ENCODE measurements around the gene PLA2G4C.

Gene PLA2G4C

DNA sequence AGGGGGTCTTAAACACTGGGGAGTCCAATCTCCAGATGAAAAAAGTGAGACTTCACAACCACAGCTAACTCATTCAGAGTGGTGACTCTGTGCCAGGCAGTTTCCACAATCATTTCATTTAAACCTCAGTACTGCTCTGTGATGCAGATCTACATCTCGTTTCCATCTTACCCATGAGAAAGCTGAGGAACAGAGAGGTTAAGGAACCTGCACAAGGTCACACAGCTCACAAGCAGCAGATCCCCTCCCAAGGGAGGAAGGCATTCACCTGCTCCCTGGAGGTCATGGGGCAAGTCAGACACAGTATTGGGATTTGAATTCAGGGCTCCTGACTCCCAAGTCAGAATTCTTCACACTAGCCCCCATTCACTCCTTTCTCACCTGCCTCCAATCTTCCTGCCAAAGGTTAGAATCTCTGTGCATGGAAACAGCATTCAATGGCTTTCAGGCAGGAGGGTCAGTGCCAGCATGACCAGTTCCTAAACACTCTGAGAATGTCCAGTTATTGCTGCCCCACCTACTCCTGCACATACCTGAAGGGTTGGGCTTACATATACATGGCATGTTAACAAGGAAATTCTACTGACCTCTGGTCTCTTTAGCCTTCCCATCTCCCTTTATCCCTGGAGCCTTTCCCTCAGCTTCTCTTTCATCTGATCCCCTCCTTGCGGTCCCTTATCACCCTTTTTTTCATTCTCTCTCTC lies 68.6 kb downstream of the PLA2G4C start:
- Histone ChIP-seq H3K4me3 (ENCODE audit: low read length) (no peak overlapping the region), H3K27me3 (ENCODE audit: control insufficient read depth, insufficient read depth, low read length) (no peaks in the 10 kb centered on the region), H3K36me3 (ENCODE audit: control insufficient read depth, insufficient read depth, low read length) (no peaks in the 10 kb centered on the region)

GRCh38 chr19:48036765-48037164 lies 73.9 kb downstream of the PLA2G4C start:
- no peaks in the 10 kb centered on the region for H3K27me3 ChIP-seq (ENCODE audit: control insufficient read depth, insufficient read depth, low read length)
- H3K9me3 ChIP-seq (ENCODE audit: control insufficient read depth, low read length) = no peaks in the 10 kb centered on the region
- H3K4me1 ChIP-seq (ENCODE audit: control insufficient read depth, insufficient read depth, low read length) = no peaks in the 10 kb centered on the region
- H3K9ac ChIP-seq (ENCODE audit: low read length) = no peak overlapping the region
- H3K36me3 ChIP-seq (ENCODE audit: control insufficient read depth, insufficient read depth, low read length) = no peaks in the 10 kb centered on the region
- H3K4me3 ChIP-seq (ENCODE audit: low read length) = no peak overlapping the region

More for the DNA sequence above, 68.6 kb downstream of the PLA2G4C start:
- H3K4me1 ChIP-seq (ENCODE audit: control insufficient read depth, insufficient read depth, low read length) = no peaks in the 10 kb centered on the region
- no peak overlapping the region for H3K9ac ChIP-seq (ENCODE audit: low read length)
- H3K9me3 ChIP-seq (ENCODE audit: control insufficient read depth, low read length) = no peaks in the 10 kb centered on the region

DNA sequence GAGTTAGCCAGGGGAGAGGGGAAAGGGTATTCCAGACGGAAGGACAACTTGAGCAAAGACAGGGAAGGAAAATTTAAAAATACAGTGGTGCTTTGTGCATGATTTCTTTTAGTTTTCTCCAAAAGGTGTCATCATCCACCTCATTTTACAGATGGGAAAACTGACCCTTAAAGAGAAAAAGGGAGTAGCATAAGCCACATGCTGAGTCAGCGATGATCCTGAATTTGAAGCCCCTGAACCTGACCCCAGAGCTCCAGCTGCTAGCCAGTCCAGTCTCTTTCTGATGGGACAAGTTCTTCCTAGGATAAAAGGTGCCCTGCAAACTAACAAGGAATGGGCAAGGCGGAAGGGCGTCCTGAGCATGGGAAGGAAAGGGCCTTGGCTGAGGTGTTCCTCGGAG lies 77.0 kb downstream of the PLA2G4C start:
- no peaks in the 10 kb centered on the region for H3K36me3 ChIP-seq (ENCODE audit: control insufficient read depth, insufficient read depth, low read length)
- H3K27me3 ChIP-seq (ENCODE audit: control insufficient read depth, insufficient read depth, low read length) = no peaks in the 10 kb centered on the region
- H3K9me3 ChIP-seq (ENCODE audit: control insufficient read depth, low read length) = no peaks in the 10 kb centered on the region
- H3K4me1 ChIP-seq (ENCODE audit: control insufficient read depth, insufficient read depth, low read length) = no peaks in the 10 kb centered on the region
- H3K4me3 ChIP-seq (ENCODE audit: low read length) = no peak overlapping the region
- H3K9ac ChIP-seq (ENCODE audit: low read length) = no peak overlapping the region

DNA sequence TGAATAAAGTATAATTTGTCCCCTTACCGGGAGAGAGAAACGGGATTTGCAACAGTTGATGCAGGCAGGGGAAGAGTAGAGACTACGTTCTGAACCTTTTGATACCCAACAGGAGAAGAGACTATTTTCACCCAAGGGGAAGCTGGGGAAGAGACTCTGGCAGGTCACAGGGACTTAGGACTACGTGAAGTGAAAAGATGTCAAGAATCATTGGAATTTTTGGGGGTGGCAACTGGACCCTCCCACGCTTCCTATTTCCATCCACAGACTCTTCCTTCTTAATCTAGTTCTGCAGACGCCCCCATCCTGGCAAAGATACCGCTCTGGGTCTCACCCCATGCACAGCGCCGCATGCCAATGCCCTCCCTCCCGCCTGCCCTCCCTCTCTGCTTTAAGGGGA lies 80.5 kb downstream of the PLA2G4C start:
- H3K27me3 ChIP-seq (ENCODE audit: control insufficient read depth, insufficient read depth, low read length) = no peaks in the 10 kb centered on the region
- no peaks in the 10 kb centered on the region for H3K36me3 ChIP-seq (ENCODE audit: control insufficient read depth, insufficient read depth, low read length)
- no peak overlapping the region for H3K4me3 ChIP-seq (ENCODE audit: low read length)
- H3K9me3 ChIP-seq (ENCODE audit: control insufficient read depth, low read length) = no peaks in the 10 kb centered on the region
- H3K4me1 ChIP-seq (ENCODE audit: control insufficient read depth, insufficient read depth, low read length) = no peaks in the 10 kb centered on the region
- H3K9ac ChIP-seq (ENCODE audit: low read length) = no peak overlapping the region

DNA sequence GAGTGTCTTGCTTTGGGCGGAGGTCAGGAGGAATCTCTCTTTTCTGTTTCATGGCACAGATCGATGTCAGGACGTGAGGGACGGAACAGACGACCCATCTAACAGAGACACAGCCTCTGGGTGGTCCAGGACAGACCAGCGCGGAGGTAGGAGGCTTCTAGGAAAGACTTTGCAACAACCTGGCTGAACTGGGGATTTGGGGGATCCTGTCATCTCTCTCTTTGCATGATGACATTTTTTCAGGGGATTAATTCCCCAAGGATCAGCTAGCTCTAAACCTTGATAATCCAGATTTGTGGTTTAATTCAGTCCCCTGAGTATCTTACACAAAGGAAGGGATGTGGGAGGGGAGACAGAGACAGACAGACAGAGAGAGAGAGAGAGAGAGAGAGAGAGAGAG lies 81.2 kb downstream of the PLA2G4C start:
- H3K36me3 ChIP-seq (ENCODE audit: control insufficient read depth, insufficient read depth, low read length) = no peaks in the 10 kb centered on the region
- no peaks in the 10 kb centered on the region for H3K9me3 ChIP-seq (ENCODE audit: control insufficient read depth, low read length)
- no peak overlapping the region for H3K9ac ChIP-seq (ENCODE audit: low read length)
- H3K4me3 ChIP-seq (ENCODE audit: low read length) = no peak overlapping the region
- H3K4me1 ChIP-seq (ENCODE audit: control insufficient read depth, insufficient read depth, low read length) = no peaks in the 10 kb centered on the region
- no peaks in the 10 kb centered on the region for H3K27me3 ChIP-seq (ENCODE audit: control insufficient read depth, insufficient read depth, low read length)

DNA sequence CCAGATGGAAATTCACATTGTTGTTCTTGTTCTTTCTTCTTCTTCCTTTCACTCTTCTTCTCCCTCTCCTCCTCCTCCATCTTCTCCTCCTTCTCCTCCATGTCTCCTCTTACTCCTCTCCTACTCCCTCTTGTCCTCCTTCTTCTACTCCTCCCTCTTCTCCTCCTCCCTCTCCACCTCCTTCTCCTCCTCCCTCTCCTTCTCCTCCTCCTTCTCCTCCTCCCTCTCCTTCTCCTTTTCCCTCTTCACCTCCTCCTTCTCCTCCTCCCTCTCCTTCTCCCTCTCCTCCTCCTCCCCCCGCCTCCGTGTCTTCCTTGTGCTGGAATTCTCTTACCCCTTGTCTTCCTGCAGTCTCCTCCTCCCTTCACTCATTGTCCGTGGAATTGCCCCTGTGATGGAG lies 85.1 kb downstream of the PLA2G4C start:
- Histone ChIP-seq H3K36me3 (ENCODE audit: control insufficient read depth, insufficient read depth, low read length) (no peaks in the 10 kb centered on the region), H3K4me3 (ENCODE audit: low read length) (no peak overlapping the region), H3K9me3 (ENCODE audit: control insufficient read depth, low read length) (no peaks in the 10 kb centered on the region), H3K27me3 (ENCODE audit: control insufficient read depth, insufficient read depth, low read length) (no peaks in the 10 kb centered on the region), H3K4me1 (ENCODE audit: control insufficient read depth, insufficient read depth, low read length) (no peaks in the 10 kb centered on the region), H3K9ac (ENCODE audit: low read length) (no peak overlapping the region)

GRCh38 chr19:48023518-48023917 lies 87.1 kb downstream of the PLA2G4C start:
- Histone ChIP-seq H3K9ac (ENCODE audit: low read length) (no peak overlapping the region), H3K9me3 (ENCODE audit: control insufficient read depth, low read length) (no peaks in the 10 kb centered on the region), H3K36me3 (ENCODE audit: control insufficient read depth, insufficient read depth, low read length) (no peaks in the 10 kb centered on the region), H3K4me3 (ENCODE audit: low read length) (no peak overlapping the region), H3K27me3 (ENCODE audit: control insufficient read depth, insufficient read depth, low read length) (no peaks in the 10 kb centered on the region), H3K4me1 (ENCODE audit: control insufficient read depth, insufficient read depth, low read length) (no peaks in the 10 kb centered on the region)

DNA sequence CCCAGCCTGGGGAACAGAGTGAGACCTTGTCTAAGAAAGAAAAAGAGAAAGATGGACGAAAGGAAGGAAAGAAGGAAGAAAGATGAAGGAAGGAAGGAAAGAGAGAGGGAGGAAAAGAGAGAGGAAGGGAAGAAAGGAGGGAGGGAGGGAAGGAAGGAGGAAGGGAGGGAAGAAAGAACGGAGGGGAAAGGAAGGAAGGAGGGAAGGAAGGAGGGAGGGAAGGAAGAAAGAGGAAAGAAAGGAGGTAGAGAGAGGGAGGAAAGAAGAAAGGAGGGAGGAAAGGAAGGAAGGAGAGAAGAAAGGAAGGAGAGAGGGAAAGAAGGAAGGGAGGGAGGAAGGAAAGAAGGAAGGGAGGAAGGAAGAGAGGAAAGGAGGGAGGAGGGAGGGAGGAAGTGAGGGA lies 87.6 kb downstream of the PLA2G4C start:
- Histone ChIP-seq H3K36me3 (ENCODE audit: control insufficient read depth, insufficient read depth, low read length) (no peaks in the 10 kb centered on the region), H3K4me1 (ENCODE audit: control insufficient read depth, insufficient read depth, low read length) (no peaks in the 10 kb centered on the region), H3K27me3 (ENCODE audit: control insufficient read depth, insufficient read depth, low read length) (no peaks in the 10 kb centered on the region), H3K4me3 (ENCODE audit: low read length) (no peak overlapping the region), H3K9me3 (ENCODE audit: control insufficient read depth, low read length) (no peaks in the 10 kb centered on the region), H3K9ac (ENCODE audit: low read length) (no peak overlapping the region)

- no peaks in the 10 kb centered on the region for H3K36me3 ChIP-seq (ENCODE audit: control insufficient read depth, insufficient read depth, low read length)
- H3K27me3 ChIP-seq (ENCODE audit: control insufficient read depth, insufficient read depth, low read length) = no peaks in the 10 kb centered on the region
- no peaks in the 10 kb centered on the region for H3K4me1 ChIP-seq (ENCODE audit: control insufficient read depth, insufficient read depth, low read length)
Observed at GRCh38 chr19:48020686-48021085, 89.9 kb downstream of the PLA2G4C start.

DNA sequence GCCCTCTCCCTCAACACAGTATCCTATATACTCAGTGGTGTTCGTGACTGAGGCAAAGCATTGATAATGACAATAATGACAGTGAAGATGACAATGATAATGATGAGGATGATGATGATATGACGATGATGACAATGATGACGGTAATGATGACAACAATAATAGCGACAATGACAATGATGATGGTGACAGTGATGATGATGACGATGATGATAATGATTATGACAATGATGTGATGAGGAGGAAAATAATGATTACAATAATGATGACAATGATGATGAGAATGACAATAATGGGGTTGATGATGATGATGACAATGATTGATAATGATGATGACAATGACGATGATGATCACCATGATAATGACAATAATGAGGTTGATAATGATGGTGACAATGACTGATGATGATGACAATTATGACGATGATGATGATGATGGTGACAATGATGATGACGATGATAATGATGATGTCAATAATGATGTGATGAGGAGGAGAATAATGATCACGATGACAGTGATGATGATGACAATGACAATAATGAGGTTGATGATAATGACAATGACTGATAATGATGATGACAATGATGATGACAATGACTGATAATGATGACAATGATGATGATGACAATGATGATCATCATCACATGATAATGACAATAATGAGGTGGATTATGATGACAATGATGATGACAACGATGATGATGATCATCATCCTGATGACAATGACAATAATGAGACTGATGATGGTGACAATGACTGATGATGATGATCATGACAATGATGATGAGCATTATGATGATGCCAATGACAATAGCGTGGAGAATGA lies 99.5 kb downstream of the PLA2G4C start:
- Histone ChIP-seq H3K9me3 (ENCODE audit: control insufficient read depth, low read length) (no peaks in the 10 kb centered on the region), H3K27me3 (ENCODE audit: control insufficient read depth, insufficient read depth, low read length) (no peaks in the 10 kb centered on the region), H3K9ac (ENCODE audit: low read length) (no peak overlapping the region), H3K4me3 (ENCODE audit: low read length) (no peak overlapping the region), H3K4me1 (ENCODE audit: control insufficient read depth, insufficient read depth, low read length) (no peaks in the 10 kb centered on the region), H3K36me3 (ENCODE audit: control insufficient read depth, insufficient read depth, low read length) (no peaks in the 10 kb centered on the region)

More at GRCh38 chr19:48020686-48021085, 89.9 kb downstream of the PLA2G4C start:
- no peaks in the 10 kb centered on the region for H3K9me3 ChIP-seq (ENCODE audit: control insufficient read depth, low read length)
- H3K9ac ChIP-seq (ENCODE audit: low read length) = no peak overlapping the region
- H3K4me3 ChIP-seq (ENCODE audit: low read length) = no peak overlapping the region

GRCh38 chr19:48006762-48007161 lies 103.9 kb downstream of the PLA2G4C start:
- Histone ChIP-seq H3K4me1 (ENCODE audit: control insufficient read depth, insufficient read depth, low read length) (no peaks in the 10 kb centered on the region), H3K36me3 (ENCODE audit: control insufficient read depth, insufficient read depth, low read length) (no peaks in the 10 kb centered on the region), H3K27me3 (ENCODE audit: control insufficient read depth, insufficient read depth, low read length) (no peaks in the 10 kb centered on the region), H3K4me3 (ENCODE audit: low read length) (no peak overlapping the region), H3K9me3 (ENCODE audit: control insufficient read depth, low read length) (no peaks in the 10 kb centered on the region), H3K9ac (ENCODE audit: low read length) (no peak overlapping the region)

DNA sequence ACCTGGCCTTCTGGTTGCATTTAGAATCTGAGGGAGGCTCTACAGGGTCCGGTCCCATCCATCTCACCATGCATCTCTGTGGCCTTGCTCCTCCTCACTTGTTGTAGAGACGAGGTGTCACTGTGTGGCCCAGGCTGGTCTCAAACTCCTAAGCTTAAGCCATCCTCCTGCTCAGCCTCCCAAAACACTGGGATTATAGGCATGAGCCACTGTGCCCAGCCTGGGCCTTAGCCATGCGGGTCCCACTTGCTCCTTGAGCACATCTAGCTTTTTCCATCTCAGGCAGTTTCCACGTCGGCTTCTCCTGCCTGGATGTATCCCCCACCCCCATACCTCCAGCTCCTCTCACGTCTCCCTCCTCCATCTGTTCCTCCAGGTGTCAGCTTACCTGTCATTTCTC lies 106.4 kb downstream of the PLA2G4C start:
- H3K4me1 ChIP-seq (ENCODE audit: control insufficient read depth, insufficient read depth, low read length) = no peaks in the 10 kb centered on the region
- H3K9ac ChIP-seq (ENCODE audit: low read length) = no peak overlapping the region
- H3K36me3 ChIP-seq (ENCODE audit: control insufficient read depth, insufficient read depth, low read length) = no peaks in the 10 kb centered on the region
- H3K27me3 ChIP-seq (ENCODE audit: control insufficient read depth, insufficient read depth, low read length) = no peaks in the 10 kb centered on the region
- no peak overlapping the region for H3K4me3 ChIP-seq (ENCODE audit: low read length)
- H3K9me3 ChIP-seq (ENCODE audit: control insufficient read depth, low read length) = no peaks in the 10 kb centered on the region

All from mucosa of stomach (tissue), 1 donor.